Fibroblast of the aortic adventitia (primary cell): ENCODE data around the gene CDC42BPB. TPM values are rescaled to one million over a fixed set of nuclear protein-coding genes. Genes with fewer than 3 reads are reported as not detected.

Source experiments
- DNase-seq: peaks from one replicate; pipeline ENCODE4 v3.0.0-alpha.2; 2010; ENCODE audit warnings: low read depth
- H3K4me3 ChIP-seq: 2 replicates; pipeline ENCODE4 v1.5.1; 2011; ENCODE audit warnings: low read depth, mild to moderate bottlenecking, control low read depth, low read length, moderate library complexity
- total RNA-seq: library from RNA; depleted of rRNA; stranded (reverse); fragments of >200 nt; gene quantifications from 2 replicates; pipeline ENCODE4 v1.2.3, GENCODE V29; 2012; ENCODE audit warnings: low replicate concordance
- TF ChIP-seq, protein P1 (sequence below): IDR thresholded peaks from 2 replicates; pipeline ENCODE4 v1.5.1; 2011; ENCODE audit warnings: mild to moderate bottlenecking, low read length, control low read depth, inconsistent platforms; ENCODE audit not compliant: insufficient read depth

The CDC42BPB gene
- total RNA-seq, 1 donor, result 78.4 TPM

- TF ChIP-seq, protein P1, sequence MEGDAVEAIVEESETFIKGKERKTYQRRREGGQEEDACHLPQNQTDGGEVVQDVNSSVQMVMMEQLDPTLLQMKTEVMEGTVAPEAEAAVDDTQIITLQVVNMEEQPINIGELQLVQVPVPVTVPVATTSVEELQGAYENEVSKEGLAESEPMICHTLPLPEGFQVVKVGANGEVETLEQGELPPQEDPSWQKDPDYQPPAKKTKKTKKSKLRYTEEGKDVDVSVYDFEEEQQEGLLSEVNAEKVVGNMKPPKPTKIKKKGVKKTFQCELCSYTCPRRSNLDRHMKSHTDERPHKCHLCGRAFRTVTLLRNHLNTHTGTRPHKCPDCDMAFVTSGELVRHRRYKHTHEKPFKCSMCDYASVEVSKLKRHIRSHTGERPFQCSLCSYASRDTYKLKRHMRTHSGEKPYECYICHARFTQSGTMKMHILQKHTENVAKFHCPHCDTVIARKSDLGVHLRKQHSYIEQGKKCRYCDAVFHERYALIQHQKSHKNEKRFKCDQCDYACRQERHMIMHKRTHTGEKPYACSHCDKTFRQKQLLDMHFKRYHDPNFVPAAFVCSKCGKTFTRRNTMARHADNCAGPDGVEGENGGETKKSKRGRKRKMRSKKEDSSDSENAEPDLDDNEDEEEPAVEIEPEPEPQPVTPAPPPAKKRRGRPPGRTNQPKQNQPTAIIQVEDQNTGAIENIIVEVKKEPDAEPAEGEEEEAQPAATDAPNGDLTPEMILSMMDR, result no peak
- H3K4me3 ChIP-seq, result no peak overlapping the region
- no peak for DNase-seq
Observed at GRCh38 chr14:103091883-103092222, 34.5 kb upstream of the CDC42BPB start.

- TF ChIP-seq, protein P1, result peak; percentile 42
- peak; percentile 14 for DNase-seq
- H3K4me3 ChIP-seq, result no peak overlapping the region
Observed at GRCh38 chr14:103091041-103091882, 33.9 kb upstream of the CDC42BPB start.

DNA sequence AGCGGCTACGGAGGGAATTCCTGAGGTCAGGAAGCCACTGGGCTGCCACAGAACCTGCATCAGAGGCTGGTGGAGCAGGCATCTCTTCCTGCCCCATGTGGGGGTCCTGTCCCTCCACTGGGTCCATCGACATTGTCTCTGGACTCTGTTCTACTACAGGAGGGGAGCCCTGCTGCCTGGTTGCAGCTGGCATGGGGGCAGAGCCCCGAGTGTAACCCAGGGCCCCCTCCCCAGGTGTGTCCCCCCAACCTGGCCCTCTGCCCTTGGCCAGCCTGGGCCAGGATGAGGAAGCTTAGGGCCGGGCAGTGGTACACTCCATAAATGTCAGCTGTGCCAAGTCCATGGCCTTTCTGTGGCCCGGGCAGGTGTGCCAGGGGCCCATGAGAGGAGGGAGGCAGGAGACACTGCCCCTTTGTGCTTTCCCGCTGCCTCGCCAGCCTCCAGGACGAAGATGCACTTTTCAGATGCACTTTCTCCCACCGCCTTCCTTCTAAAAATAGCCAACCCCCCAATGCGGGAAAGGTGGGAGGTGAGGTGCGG lies 33.2 kb upstream of the CDC42BPB start:
- no peak for DNase-seq
- TF ChIP-seq, protein P1, result no peak
- no peak overlapping the region for H3K4me3 ChIP-seq

DNA sequence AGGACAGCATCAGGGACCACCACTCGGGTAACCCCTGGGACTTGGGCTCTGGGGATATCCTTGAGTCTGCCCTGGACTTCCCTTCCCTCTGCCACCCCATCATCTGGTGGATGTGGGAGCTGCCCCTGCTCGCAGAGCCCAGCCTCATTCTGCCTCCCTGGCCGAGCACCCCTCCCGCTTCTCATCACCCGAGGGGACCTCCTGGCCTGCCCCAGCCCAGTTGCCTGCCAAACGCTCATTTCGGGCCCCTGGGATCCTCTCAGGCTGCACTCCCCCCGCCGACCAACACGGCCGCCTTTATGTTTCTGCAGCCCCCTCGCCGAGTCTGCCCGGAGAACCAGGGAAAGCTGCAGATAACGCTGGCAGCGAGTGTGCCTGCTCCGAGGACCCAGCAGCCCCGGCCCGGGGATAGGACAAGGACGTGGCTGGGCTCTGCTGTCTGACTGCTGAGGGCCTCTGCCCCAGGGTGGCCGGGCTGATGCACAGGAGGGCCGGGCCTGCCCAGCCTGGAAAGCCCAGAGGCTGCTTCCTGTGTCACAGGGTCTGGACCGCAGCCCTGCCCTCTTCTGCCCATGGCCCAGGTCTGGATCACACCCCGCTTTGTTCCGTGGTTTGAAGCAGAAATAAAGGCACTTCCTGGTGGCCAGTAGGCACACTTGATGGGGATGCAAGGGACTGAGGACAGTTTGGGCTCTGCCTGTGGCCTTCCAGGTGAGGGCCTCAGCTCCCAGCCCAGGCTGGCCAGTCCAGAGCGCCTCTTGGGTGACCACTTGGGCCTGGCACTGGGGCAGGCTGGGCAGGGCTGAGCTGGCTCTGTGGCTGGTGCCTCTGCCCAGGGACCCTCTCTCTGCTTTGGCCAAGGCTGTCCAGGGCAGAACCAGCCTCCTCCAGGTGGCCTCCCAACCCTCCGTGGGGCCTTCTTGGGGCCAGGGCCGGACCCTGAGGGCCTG lies 32.3 kb upstream of the CDC42BPB start:
- TF ChIP-seq, protein P1, result no peak
- no peak overlapping the region for H3K4me3 ChIP-seq
- DNase-seq, result no peak

GRCh38 chr14:103088921-103089320 lies 31.6 kb upstream of the CDC42BPB start:
- no peak overlapping the region for H3K4me3 ChIP-seq
- no peak for DNase-seq
- TF ChIP-seq, protein P1, result no peak

DNA sequence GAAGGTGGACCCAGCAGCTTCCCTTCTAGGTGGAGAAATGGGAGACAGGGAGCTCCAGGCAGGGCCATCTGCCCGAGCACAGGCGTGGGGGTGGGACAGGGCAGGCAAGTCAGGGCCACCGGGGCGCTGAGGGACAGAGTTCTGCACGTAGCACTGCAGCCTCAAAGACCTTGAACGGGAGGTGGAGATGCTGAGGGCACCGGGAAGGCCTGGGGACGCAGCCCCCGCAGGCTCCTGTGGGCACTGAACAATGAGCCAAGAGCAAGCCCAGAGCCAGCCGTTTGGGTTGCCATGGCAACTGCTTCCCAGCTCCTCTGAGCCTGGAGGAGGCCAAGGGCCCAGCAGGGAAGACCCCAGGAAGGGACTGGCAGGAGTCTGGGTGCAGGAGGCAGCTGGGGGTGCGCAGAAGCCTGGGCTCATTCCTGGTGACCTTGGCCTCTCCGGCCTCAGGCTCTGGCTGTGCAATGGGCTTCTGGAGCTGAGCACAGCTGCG lies 30.0 kb upstream of the CDC42BPB start:
- DNase-seq, result no peak
- TF ChIP-seq, protein P1, result no peak
- no peak overlapping the region for H3K4me3 ChIP-seq
